ENCODE results near the gene FGF2.

GRCh38 chr4:122912810-122913575 is 86.4 kb downstream of the FGF2 start:
- TF ChIP-seq CTCF (IDR thresholded peaks at IDR 0.05; ENCODE audit: low read depth, low read length, missing input control) = no peak
- no peak for TF ChIP-seq GABPA (IDR thresholded peaks at IDR 0.05 in 1 of 2, conservative IDR thresholded peaks at IDR 0.05 in 1 of 2)
- TF ChIP-seq, protein P1, sequence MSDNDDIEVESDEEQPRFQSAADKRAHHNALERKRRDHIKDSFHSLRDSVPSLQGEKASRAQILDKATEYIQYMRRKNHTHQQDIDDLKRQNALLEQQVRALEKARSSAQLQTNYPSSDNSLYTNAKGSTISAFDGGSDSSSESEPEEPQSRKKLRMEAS (IDR thresholded peaks at IDR 0.05) = no peak
- no peak for TF ChIP-seq JUND (IDR thresholded peaks at IDR 0.05)
- no peak for TF ChIP-seq REST (IDR thresholded peaks at IDR 0.05)

Data from liver (tissue), 3 donors.